Stomach (tissue), 4 donors: ENCODE data around the gene VPS72.

Experiments
- CTCF ChIP-seq, 7 experiments: fragments of 450-650 bp in 4 of 7; fragments of 200-600 bp in 3 of 7; sonication (generic) in 3 of 7; IDR thresholded peaks; one replicate each; pipeline ENCODE4 v1.5.1; 2016 to 2019; ENCODE audit warnings: antibody characterized with exemption in 7 of 7, control low read depth in 2 of 7, mild to moderate bottlenecking in 1 of 7
- EP300 ChIP-seq: sonication (generic); formaldehyde crosslinking; IDR thresholded peaks from one replicate; pipeline ENCODE4 v1.6.1; 2017; ENCODE audit warnings: antibody characterized with exemption
- POLR2A ChIP-seq, 4 donors: fragments of 450-650 bp; IDR thresholded peaks; one replicate each; pipeline ENCODE4 v1.6.1; 2016; ENCODE audit warnings: antibody characterized with exemption in 4 of 4, control low read depth in 2 of 4, mild to moderate bottlenecking in 1 of 4, moderate library complexity in 1 of 4

- no peak for TF ChIP-seq EP300
- TF ChIP-seq POLR2A (IDR thresholded peaks at IDR 0.05), result no peak
- TF ChIP-seq CTCF (IDR thresholded peaks at IDR 0.05), result peak in 3 of 7 experiments; percentile 16 to 31 (median 23)
Measured at GRCh38 chr1:151175863-151176262, 14.1 kb downstream of the VPS72 start, which contains the start of gene TMOD4.
